Astrocyte of the cerebellum (primary cell): ENCODE data around the gene ZDHHC14.

ENCODE experiments used
- DNase-seq: peaks from one replicate; pipeline ENCODE4 v3.0.0-alpha.2; 2011; ENCODE audit warnings: low read depth
- H3K4me3 ChIP-seq: 2 replicates; pipeline ENCODE4 v1.5.1; 2011; ENCODE audit warnings: mild to moderate bottlenecking, low read depth, low read length, moderate library complexity
- CTCF ChIP-seq: IDR thresholded peaks from 2 replicates; pipeline ENCODE4 v1.5.1; 2012; ENCODE audit warnings: low read length, low read depth, moderate library complexity, mild to moderate bottlenecking; ENCODE audit errors: missing control alignments
- in situ Hi-C: cut with HindIII; loops from 2 replicates; pipeline ENCODE4 v1.10.0; 2017; ENCODE audit warnings: low sequenced_read_pairs

Gene ZDHHC14

GRCh38 chr6:157469378-157469777, 88.4 kb downstream of the ZDHHC14 start:
- in situ Hi-C loops, result no loop called here
- no peak for DNase-seq
- TF ChIP-seq CTCF, result no peak

GRCh38 chr6:157471077-157471686, 90.2 kb downstream of the ZDHHC14 start:
- no peak for DNase-seq
- TF ChIP-seq CTCF, result no peak
- in situ Hi-C loops, result no loop called here
- H3K4me3 ChIP-seq, result no peak overlapping the region

More at GRCh38 chr6:157469378-157469777, 88.4 kb downstream of the ZDHHC14 start:
- H3K4me3 ChIP-seq, result no peak overlapping the region

GRCh38 chr6:157471895-157472686, 91.1 kb downstream of the ZDHHC14 start:
- TF ChIP-seq CTCF, result no peak
- H3K4me3 ChIP-seq, result no peak overlapping the region
- in situ Hi-C loops, result no loop called here
- no peak for DNase-seq

GRCh38 chr6:157476797-157477196, 95.8 kb downstream of the ZDHHC14 start:
- TF ChIP-seq CTCF, result no peak
- in situ Hi-C loops, result no loop called here
- DNase-seq, result no peak
- no peak overlapping the region for H3K4me3 ChIP-seq

- DNase-seq, result no peak
- no peak overlapping the region for H3K4me3 ChIP-seq
- no peak for TF ChIP-seq CTCF
- in situ Hi-C loops, result no loop called here
Observed at GRCh38 chr6:157478926-157479325, 97.9 kb downstream of the ZDHHC14 start.

GRCh38 chr6:157479464-157480303, 98.7 kb downstream of the ZDHHC14 start:
- H3K4me3 ChIP-seq, result no peak overlapping the region
- DNase-seq, result no peak
- in situ Hi-C loops, result no loop called here
- TF ChIP-seq CTCF, result no peak
